ENCODE measurements around the gene KLK13. TPM values are rescaled to one million over a fixed set of nuclear protein-coding genes. Genes with fewer than 3 reads are reported as not detected.

Gene KLK13
- total RNA-seq, 1 donor from 2014 or later, result 0.54 TPM

- DNase-seq (ENCODE audit: low spot score in 2 of 2, unreplicated experiment in 2 of 2), result no peak
- Mint-ChIP-seq H3K4me1 (no peaks in the 10 kb centered on the region), H3K4me3 (no peak overlapping the region), H3K9me3 (peaks cover 6% of the 10 kb centered on the region), H3K36me3 (no peaks in the 10 kb centered on the region), H3K27ac (no peak overlapping the region), H3K27me3 (ENCODE audit: low read depth) (peaks cover 42% of the 10 kb centered on the region)
- TF ChIP-seq CTCF (IDR thresholded peaks at IDR 0.05; ENCODE audit: unreplicated experiment), result no peak
Measured at GRCh38 chr19:51059715-51060114, 5.2 kb downstream of the KLK13 start.

- no peak overlapping the region for H3K4me3 Mint-ChIP-seq
- H3K9me3 Mint-ChIP-seq, result no peaks in the 10 kb centered on the region
- no peak overlapping the region for H3K27ac Mint-ChIP-seq
- TF ChIP-seq CTCF (IDR thresholded peaks at IDR 0.05; ENCODE audit: unreplicated experiment), result no peak
- no peaks in the 10 kb centered on the region for H3K4me1 Mint-ChIP-seq
- no peaks in the 10 kb centered on the region for H3K36me3 Mint-ChIP-seq
- peaks cover 53% of the 10 kb centered on the region for H3K27me3 Mint-ChIP-seq (ENCODE audit: low read depth)
- DNase-seq (ENCODE audit: low spot score in 2 of 2, unreplicated experiment in 2 of 2), result no peak
Measured at GRCh38 chr19:51055866-51056265, 9.0 kb downstream of the KLK13 start.

- H3K9me3 Mint-ChIP-seq, result peaks cover 3% of the 10 kb centered on the region
- H3K4me1 Mint-ChIP-seq, result no peaks in the 10 kb centered on the region
- H3K27ac Mint-ChIP-seq, result no peak overlapping the region
- peaks cover 25% of the 10 kb centered on the region for H3K27me3 Mint-ChIP-seq (ENCODE audit: low read depth)
- DNase-seq (ENCODE audit: low spot score in 2 of 2, unreplicated experiment in 2 of 2), result no peak
- no peak for TF ChIP-seq CTCF (IDR thresholded peaks at IDR 0.05; ENCODE audit: unreplicated experiment)
- no peaks in the 10 kb centered on the region for H3K36me3 Mint-ChIP-seq
- H3K4me3 Mint-ChIP-seq, result no peak overlapping the region
Measured at GRCh38 chr19:51047031-51047335, 17.9 kb downstream of the KLK13 start.

GRCh38 chr19:51044327-51044726, 20.6 kb downstream of the KLK13 start:
- DNase-seq (ENCODE audit: low spot score in 2 of 2, unreplicated experiment in 2 of 2), result no peak
- H3K27me3 Mint-ChIP-seq (ENCODE audit: low read depth), result peaks cover 22% of the 10 kb centered on the region
- no peaks in the 10 kb centered on the region for H3K4me1 Mint-ChIP-seq
- TF ChIP-seq CTCF (IDR thresholded peaks at IDR 0.05; ENCODE audit: unreplicated experiment), result no peak
- no peak overlapping the region for H3K4me3 Mint-ChIP-seq
- no peak overlapping the region for H3K27ac Mint-ChIP-seq
- no peaks in the 10 kb centered on the region for H3K36me3 Mint-ChIP-seq
- H3K9me3 Mint-ChIP-seq, result no peaks in the 10 kb centered on the region

GRCh38 chr19:51043497-51043896, 21.4 kb downstream of the KLK13 start:
- H3K27me3 Mint-ChIP-seq (ENCODE audit: low read depth), result peaks cover 22% of the 10 kb centered on the region
- no peaks in the 10 kb centered on the region for H3K4me1 Mint-ChIP-seq
- no peak overlapping the region for H3K27ac Mint-ChIP-seq
- H3K9me3 Mint-ChIP-seq, result no peaks in the 10 kb centered on the region
- no peak for DNase-seq (ENCODE audit: low spot score in 2 of 2, unreplicated experiment in 2 of 2)
- TF ChIP-seq CTCF (IDR thresholded peaks at IDR 0.05; ENCODE audit: unreplicated experiment), result no peak
- H3K4me3 Mint-ChIP-seq, result no peak overlapping the region
- H3K36me3 Mint-ChIP-seq, result no peaks in the 10 kb centered on the region

- no peak for TF ChIP-seq CTCF (IDR thresholded peaks at IDR 0.05; ENCODE audit: unreplicated experiment)
- Mint-ChIP-seq H3K4me1 (no peaks in the 10 kb centered on the region), H3K36me3 (no peaks in the 10 kb centered on the region), H3K27ac (no peak overlapping the region), H3K27me3 (ENCODE audit: low read depth) (peaks cover 14% of the 10 kb centered on the region), H3K9me3 (no peaks in the 10 kb centered on the region), H3K4me3 (no peak overlapping the region)
- no peak for DNase-seq (ENCODE audit: low spot score in 2 of 2, unreplicated experiment in 2 of 2)
Measured at GRCh38 chr19:51040151-51040550, 24.7 kb downstream of the KLK13 start.
